ENCODE data around the gene TBL1X. TPM values are rescaled to one million over a fixed set of nuclear protein-coding genes. Genes with fewer than 3 reads are reported as not detected.

The TBL1X gene
- total and polyA plus RNA-seq, 2 of the 4 experiments (the other 2 are of a cell fraction): 16.2 to 20.8 TPM

DNA sequence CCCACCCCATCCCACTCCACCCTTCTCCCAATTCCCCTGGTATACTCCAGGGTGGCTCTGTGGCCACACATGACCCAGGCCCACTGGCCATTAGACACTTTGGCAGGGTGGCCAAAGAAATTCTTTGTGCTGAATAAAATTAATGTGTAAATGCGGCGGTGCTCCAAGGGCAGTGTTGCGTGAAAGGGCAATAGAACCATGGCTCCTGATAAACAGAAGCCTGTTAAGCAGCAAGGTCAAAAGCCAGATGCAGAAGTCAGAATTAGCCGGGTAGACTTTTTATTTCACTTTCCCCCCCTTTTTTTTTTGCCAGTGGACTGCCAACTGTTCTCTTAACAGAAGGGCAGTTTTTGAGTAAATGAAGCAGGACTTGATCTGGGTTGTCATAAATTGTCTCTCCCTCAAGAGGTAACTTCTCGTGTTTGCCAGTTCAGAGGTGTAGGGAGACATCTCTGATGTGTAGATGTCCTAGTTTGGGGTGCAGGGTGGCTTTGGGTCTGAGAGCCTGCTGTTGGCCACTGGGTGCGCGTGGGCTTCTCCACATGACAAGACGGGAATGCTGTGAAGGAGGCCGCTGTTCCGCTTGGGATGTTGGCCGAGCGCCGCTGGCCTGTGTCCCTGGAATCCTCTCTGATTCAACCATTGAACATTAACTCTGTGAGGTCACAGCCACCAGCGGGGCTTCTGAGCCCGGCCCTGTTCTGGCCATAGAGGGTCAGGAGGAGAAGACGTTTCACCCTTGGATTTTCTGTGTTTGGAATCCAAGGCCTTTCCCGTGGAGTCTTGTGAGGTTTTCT, 139.5 kb downstream of the TBL1X start:
- H3K9ac ChIP-seq (ENCODE audit: low read depth, low read length): no peak overlapping the region
- no peak for DNase-seq
- H2AK5ac ChIP-seq (ENCODE audit: low read depth, low read length): no peak overlapping the region
- H4K8ac ChIP-seq (ENCODE audit: low read depth in 2 of 2, low read length in 2 of 2): no peak overlapping the region
- H3K79me1 ChIP-seq (ENCODE audit: low read depth in 1 of 2, low read length in 2 of 2): peaks cover 22 to 38% of the 10 kb centered on the region in 2 experiments
- H3K27me3 ChIP-seq (ENCODE audit: control insufficient read depth, insufficient read depth, low read length): no peaks in the 10 kb centered on the region
- no peak overlapping the region for H2AK9ac ChIP-seq (replicated peaks; ENCODE audit: low read depth, low read length, poor library complexity)
- no peak overlapping the region for H2AFZ ChIP-seq (replicated peaks; ENCODE audit: low read length, poor library complexity)
- no peak overlapping the region for H3K4me2 ChIP-seq (ENCODE audit: low read depth, low read length)
- dilution Hi-C loops (cut with HindIII; ENCODE audit: low sequenced_read_pairs, unreplicated experiment): no loop called here
- H3K9me3 ChIP-seq (ENCODE audit: control insufficient read depth, insufficient read depth, low read length): peaks cover 6% of the 10 kb centered on the region; the same call in 1 of the 2 replicates
- H3K27ac ChIP-seq (ENCODE audit: insufficient read depth, low read length): no peak overlapping the region
- no peak for ATAC-seq (ENCODE audit: low read depth)
- no peak overlapping the region for H3K18ac ChIP-seq (ENCODE audit: low read depth, low read length)
- H3K4me1 ChIP-seq (ENCODE audit: control insufficient read depth, insufficient read depth, low read length): peaks cover 3% of the 10 kb centered on the region; the same call in 1 of the 2 replicates
- ChIA-PET POLR2A (ENCODE audit: unreplicated experiment) (no interaction called here), CTCF (no interaction called here)
- no peak overlapping the region for H2BK120ac ChIP-seq (ENCODE audit: low read depth, low read length)
- H3K9me1 ChIP-seq (ENCODE audit: insufficient read depth, low read length): no peaks in the 10 kb centered on the region
- TF ChIP-seq, protein P1, sequence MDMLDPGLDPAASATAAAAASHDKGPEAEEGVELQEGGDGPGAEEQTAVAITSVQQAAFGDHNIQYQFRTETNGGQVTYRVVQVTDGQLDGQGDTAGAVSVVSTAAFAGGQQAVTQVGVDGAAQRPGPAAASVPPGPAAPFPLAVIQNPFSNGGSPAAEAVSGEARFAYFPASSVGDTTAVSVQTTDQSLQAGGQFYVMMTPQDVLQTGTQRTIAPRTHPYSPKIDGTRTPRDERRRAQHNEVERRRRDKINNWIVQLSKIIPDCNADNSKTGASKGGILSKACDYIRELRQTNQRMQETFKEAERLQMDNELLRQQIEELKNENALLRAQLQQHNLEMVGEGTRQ (IDR thresholded peaks at IDR 0.05; ENCODE audit: low read depth, low read length): no peak
- TF ChIP-seq RFX5 (IDR thresholded peaks at IDR 0.05; ENCODE audit: low read depth, low read length) (no peak), RAD21 (IDR thresholded peaks at IDR 0.05; ENCODE audit: low read length) (no peak), POLR2A (IDR thresholded peaks at IDR 0.05; ENCODE audit: low read depth, low read length) (no peak), FOS (IDR thresholded peaks at IDR 0.05; ENCODE audit: low read depth, low read length) (no peak), MAZ (IDR thresholded peaks at IDR 0.05; ENCODE audit: borderline replicate concordance, low read depth, low read length) (no peak)
- no peak overlapping the region for H3K4ac ChIP-seq (ENCODE audit: low read depth, low read length)
- intact Hi-C loops (cut with micrococcal nuclease): no loop called here
- 60% methylated on average over 1 of the region's 17 CpGs; no CpG with 5 or more reads in 1 of the 2 experiments for WGBS, 2 experiments (ENCODE audit: extremely low coverage in 2 of 2, insufficient read length in 1 of 2)
- H2BK20ac ChIP-seq (ENCODE audit: low read depth, low read length): no peak overlapping the region
- H3K14ac ChIP-seq (replicated peaks; ENCODE audit: low read depth, low read length): no peak overlapping the region
- H3K23ac ChIP-seq (ENCODE audit: low read depth, low read length): no peak overlapping the region
- H4K91ac ChIP-seq (ENCODE audit: insufficient read depth, low read depth, low read length): no peak overlapping the region
- BruUV-seq (replicated peaks): no TSS peak
- H2BK5ac ChIP-seq (ENCODE audit: low read depth, low read length, poor library complexity, severe bottlenecking): no peak overlapping the region
- H3K56ac ChIP-seq (ENCODE audit: extremely low read depth, insufficient read depth, low read length): no peak overlapping the region
- H4K20me1 ChIP-seq (ENCODE audit: insufficient read depth, low read length): 0 out of 2 replicates have a peak, but pooled peaks cover 3% of the 10 kb centered on the region
- in situ Hi-C loops (cut with MboI; ENCODE audit: low sequenced_read_pairs): no loop called here
- no peak overlapping the region for H4K5ac ChIP-seq (ENCODE audit: low read depth, low read length)
- peaks cover 5% of the 10 kb centered on the region; the same call in 1 of the 2 replicates for H3K36me3 ChIP-seq (ENCODE audit: control insufficient read depth, insufficient read depth, low read length)
- H3K4me3 ChIP-seq (ENCODE audit: insufficient read depth, low read depth, low read length): no peak overlapping the region
- no peak overlapping the region for H2BK15ac ChIP-seq (ENCODE audit: low read depth, low read length)

Data from IMR-90 (cell line).